Esophagus squamous epithelium (tissue), 4 donors: ENCODE measurements around the gene PARD3B.

ENCODE experiments used
- POLR2A ChIP-seq, 4 donors: fragments of 450-650 bp; IDR thresholded peaks; one replicate each; pipeline ENCODE4 v1.6.1; 2017; ENCODE audit warnings: antibody characterized with exemption in 4 of 4, mild to moderate bottlenecking in 4 of 4, moderate library complexity in 3 of 4
- TF ChIP-seq, protein P1 (sequence below), 6 experiments: fragments of 450-650 bp in 4 of 6; fragments of 200-600 bp in 2 of 6; sonication (generic) in 2 of 6; IDR thresholded peaks; one replicate each; pipeline ENCODE4 v1.5.1; 2016 to 2019; ENCODE audit warnings: antibody characterized with exemption in 6 of 6, mild to moderate bottlenecking in 4 of 6, moderate library complexity in 4 of 6

- TF ChIP-seq, protein P1, sequence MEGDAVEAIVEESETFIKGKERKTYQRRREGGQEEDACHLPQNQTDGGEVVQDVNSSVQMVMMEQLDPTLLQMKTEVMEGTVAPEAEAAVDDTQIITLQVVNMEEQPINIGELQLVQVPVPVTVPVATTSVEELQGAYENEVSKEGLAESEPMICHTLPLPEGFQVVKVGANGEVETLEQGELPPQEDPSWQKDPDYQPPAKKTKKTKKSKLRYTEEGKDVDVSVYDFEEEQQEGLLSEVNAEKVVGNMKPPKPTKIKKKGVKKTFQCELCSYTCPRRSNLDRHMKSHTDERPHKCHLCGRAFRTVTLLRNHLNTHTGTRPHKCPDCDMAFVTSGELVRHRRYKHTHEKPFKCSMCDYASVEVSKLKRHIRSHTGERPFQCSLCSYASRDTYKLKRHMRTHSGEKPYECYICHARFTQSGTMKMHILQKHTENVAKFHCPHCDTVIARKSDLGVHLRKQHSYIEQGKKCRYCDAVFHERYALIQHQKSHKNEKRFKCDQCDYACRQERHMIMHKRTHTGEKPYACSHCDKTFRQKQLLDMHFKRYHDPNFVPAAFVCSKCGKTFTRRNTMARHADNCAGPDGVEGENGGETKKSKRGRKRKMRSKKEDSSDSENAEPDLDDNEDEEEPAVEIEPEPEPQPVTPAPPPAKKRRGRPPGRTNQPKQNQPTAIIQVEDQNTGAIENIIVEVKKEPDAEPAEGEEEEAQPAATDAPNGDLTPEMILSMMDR (IDR thresholded peaks at IDR 0.05), result no peak
- TF ChIP-seq POLR2A (IDR thresholded peaks at IDR 0.05), result no peak
Observed at GRCh38 chr2:204900910-204901309, 355.6 kb downstream of the PARD3B start.
